Smooth muscle cell (in vitro differentiated cells): ENCODE measurements around the gene ATP9A. TPM values are rescaled to one million over a fixed set of nuclear protein-coding genes. Genes with fewer than 3 reads are reported as not detected.

Experiments
- DNase-seq: peaks from one replicate; lab custom pipeline; 2025; ENCODE audit not compliant: unreplicated experiment; lab: John Stamatoyannopoulos, UW
- H2AFZ ChIP-seq: fragments of 200-600 bp; sonication (generic); 2 replicates; pipeline ENCODE4 v1.6.0; 2016; ENCODE audit warnings: antibody characterized with exemption, low read depth, mild to moderate bottlenecking
- H3F3A ChIP-seq: fragments of 200-600 bp; sonication (generic); 2 replicates; pipeline ENCODE4 v1.6.0; 2017; ENCODE audit warnings: antibody characterized with exemption, low read depth
- H3K27ac ChIP-seq: fragments of 200-600 bp; sonication (generic); 2 replicates; pipeline ENCODE4 v1.5.1; 2016; ENCODE audit warnings: low read depth, mild to moderate bottlenecking
- H3K27me3 ChIP-seq: fragments of 200-600 bp; sonication (generic); 2 replicates; pipeline ENCODE4 v1.6.1; 2016; ENCODE audit warnings: low read depth, mild to moderate bottlenecking
- H3K36me3 ChIP-seq: fragments of 200-600 bp; sonication (generic); 2 replicates; pipeline ENCODE4 v1.5.1; 2016; ENCODE audit warnings: low read depth
- H3K4me1 ChIP-seq: fragments of 200-600 bp; sonication (generic); 2 replicates; pipeline ENCODE4 v1.5.1; 2016; ENCODE audit warnings: low read depth
- H3K4me2 ChIP-seq: fragments of 200-600 bp; sonication (generic); 2 replicates; pipeline ENCODE4 v1.6.0; 2016; ENCODE audit warnings: mild to moderate bottlenecking
- H3K4me3 ChIP-seq: fragments of 200-600 bp; sonication (generic); 2 replicates; pipeline ENCODE4 v1.5.1; 2016; ENCODE audit warnings: mild to moderate bottlenecking
- H3K79me2 ChIP-seq: fragments of 200-600 bp; sonication (generic); 2 replicates; pipeline ENCODE4 v1.6.0; 2016; ENCODE audit warnings: low read depth, mild to moderate bottlenecking
- H3K9ac ChIP-seq: fragments of 200-600 bp; sonication (generic); 2 replicates; pipeline ENCODE4 v1.6.0; 2016; ENCODE audit warnings: low read depth
- H3K9me3 ChIP-seq: fragments of 200-600 bp; sonication (generic); replicated peaks from 2 replicates; pipeline ENCODE4 v1.5.1; 2016; ENCODE audit warnings: low read depth
- H4K20me1 ChIP-seq: fragments of 200-600 bp; sonication (generic); 2 replicates; pipeline ENCODE4 v1.6.0; 2016; ENCODE audit warnings: low read depth
- WGBS: methylation state at CpG from one replicate; pipeline ENCODE4 v1.1.7; 2016; ENCODE audit warnings: low lambda C conversion rate; 5-methylcytosine and 5-hydroxymethylcytosine counted together
- polyA plus RNA-seq: library from polyadenylated mRNA; unstranded; fragments of >200 nt; fragmentation: Nextera tagmentation; extraction: Ambion mirVana; gene quantifications from 2 replicates; pipeline ENCODE4 v1.2.1, GENCODE V29; 2016
- total RNA-seq: library from RNA; depleted of rRNA; stranded (reverse); fragments of >200 nt; gene quantifications from 2 replicates; pipeline ENCODE4 v1.2.3, GENCODE V29; 2014
- TF ChIP-seq, protein P1 (sequence below): fragments of 200-600 bp; sonication (generic); IDR thresholded peaks from 2 replicates; pipeline ENCODE4 v1.5.1; 2017; ENCODE audit warnings: borderline replicate concordance, mild to moderate bottlenecking, antibody characterized with exemption; ENCODE audit not compliant: insufficient read depth, poor library complexity, severe bottlenecking

ATP9A gene
- total and polyA plus RNA-seq, 2 experiments from 2014 or later = 3.4 to 8.0 TPM

DNA sequence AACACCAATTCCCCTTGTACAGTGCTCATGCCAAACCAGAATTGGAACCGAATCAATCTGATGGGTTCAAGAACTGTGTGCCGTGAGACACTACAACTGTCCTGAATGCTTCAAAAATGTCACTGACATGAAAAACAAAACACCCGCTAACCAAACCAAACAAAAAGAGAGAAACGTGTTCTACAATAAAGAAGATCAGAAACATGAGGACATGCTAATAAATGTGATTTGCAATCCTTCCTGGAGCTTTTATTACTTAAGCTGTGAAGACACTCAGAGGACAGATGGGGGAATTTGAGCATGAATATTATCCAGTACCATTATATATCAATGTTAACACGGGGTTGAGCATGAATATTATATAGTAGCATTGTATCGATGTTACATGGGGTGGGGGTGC is 153.5 kb downstream of the ATP9A start:
- Histone ChIP-seq H3K4me2 (no peak overlapping the region), H3K4me1 (no peaks in the 10 kb centered on the region), H3K27me3 (no peaks in the 10 kb centered on the region), H3K4me3 (no peak overlapping the region), H4K20me1 (no peaks in the 10 kb centered on the region), H3K9ac (no peak overlapping the region), H3F3A (no peaks in the 10 kb centered on the region), H2AFZ (no peak overlapping the region), H3K36me3 (no peaks in the 10 kb centered on the region), H3K9me3 (no peaks in the 10 kb centered on the region), H3K79me2 (no peaks in the 10 kb centered on the region), H3K27ac (no peak overlapping the region)
- TF ChIP-seq, protein P1, sequence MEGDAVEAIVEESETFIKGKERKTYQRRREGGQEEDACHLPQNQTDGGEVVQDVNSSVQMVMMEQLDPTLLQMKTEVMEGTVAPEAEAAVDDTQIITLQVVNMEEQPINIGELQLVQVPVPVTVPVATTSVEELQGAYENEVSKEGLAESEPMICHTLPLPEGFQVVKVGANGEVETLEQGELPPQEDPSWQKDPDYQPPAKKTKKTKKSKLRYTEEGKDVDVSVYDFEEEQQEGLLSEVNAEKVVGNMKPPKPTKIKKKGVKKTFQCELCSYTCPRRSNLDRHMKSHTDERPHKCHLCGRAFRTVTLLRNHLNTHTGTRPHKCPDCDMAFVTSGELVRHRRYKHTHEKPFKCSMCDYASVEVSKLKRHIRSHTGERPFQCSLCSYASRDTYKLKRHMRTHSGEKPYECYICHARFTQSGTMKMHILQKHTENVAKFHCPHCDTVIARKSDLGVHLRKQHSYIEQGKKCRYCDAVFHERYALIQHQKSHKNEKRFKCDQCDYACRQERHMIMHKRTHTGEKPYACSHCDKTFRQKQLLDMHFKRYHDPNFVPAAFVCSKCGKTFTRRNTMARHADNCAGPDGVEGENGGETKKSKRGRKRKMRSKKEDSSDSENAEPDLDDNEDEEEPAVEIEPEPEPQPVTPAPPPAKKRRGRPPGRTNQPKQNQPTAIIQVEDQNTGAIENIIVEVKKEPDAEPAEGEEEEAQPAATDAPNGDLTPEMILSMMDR = no peak
- WGBS = 90% methylated on average over 6 of the region's 6 CpGs
- no peak for DNase-seq

DNA sequence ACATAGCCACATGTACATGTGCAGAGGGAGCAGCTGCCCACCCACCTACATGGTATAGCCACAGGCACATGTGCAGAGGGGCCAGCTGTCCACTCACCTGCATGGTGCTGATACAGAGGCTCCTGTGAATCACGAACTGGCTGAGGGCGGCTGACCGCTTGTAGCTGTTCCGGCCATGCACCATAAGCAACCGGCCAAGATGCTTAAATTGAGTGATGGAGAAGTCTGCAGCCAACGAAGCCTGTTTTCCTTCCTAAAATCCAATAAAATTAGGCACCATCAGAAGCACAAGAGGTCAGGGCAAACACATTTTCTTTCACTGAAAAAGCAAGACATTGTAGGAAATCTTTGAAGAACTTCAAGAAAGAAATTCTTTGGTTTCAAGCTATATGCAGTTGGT is 154.6 kb downstream of the ATP9A start:
- no peaks in the 10 kb centered on the region for H4K20me1 ChIP-seq
- H3K27ac ChIP-seq = no peak overlapping the region
- TF ChIP-seq, protein P1 = no peak

DNA sequence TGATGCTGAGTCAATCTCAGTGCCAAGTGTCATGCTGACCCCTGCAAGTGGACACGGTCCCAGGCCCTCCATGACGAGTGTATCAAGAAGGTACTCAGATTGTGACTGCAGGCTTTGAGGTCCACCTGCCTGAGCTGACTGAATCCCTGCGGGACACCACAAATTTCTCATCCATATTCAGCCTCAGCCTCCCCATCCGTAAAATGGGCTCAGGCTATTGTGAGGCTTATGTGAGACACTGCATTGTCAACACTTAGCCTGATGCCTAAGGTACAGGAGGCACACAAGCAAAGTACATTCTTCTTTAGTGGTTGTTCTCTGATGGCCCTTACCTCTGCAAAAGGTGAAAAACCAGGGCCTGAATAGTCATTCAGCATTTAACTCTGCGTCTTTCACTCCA is 155.3 kb downstream of the ATP9A start:
- no peaks in the 10 kb centered on the region for H3K9me3 ChIP-seq
- 97% methylated on average over 5 of the region's 5 CpGs for WGBS
- H3K36me3 ChIP-seq = no peaks in the 10 kb centered on the region
- no peaks in the 10 kb centered on the region for H3F3A ChIP-seq
- H3K27me3 ChIP-seq = no peaks in the 10 kb centered on the region
- no peak overlapping the region for H3K9ac ChIP-seq
- H3K4me2 ChIP-seq = no peak overlapping the region
- no peaks in the 10 kb centered on the region for H3K4me1 ChIP-seq
- TF ChIP-seq, protein P1 = no peak
- no peak for DNase-seq
- no peaks in the 10 kb centered on the region for H3K79me2 ChIP-seq
- no peak overlapping the region for H3K27ac ChIP-seq
- no peaks in the 10 kb centered on the region for H4K20me1 ChIP-seq
- no peak overlapping the region for H2AFZ ChIP-seq
- no peak overlapping the region for H3K4me3 ChIP-seq

More for the DNA sequence above, 154.6 kb downstream of the ATP9A start:
- WGBS = 95% methylated on average over 6 of the region's 6 CpGs
- Histone ChIP-seq H2AFZ (no peak overlapping the region), H3K4me3 (no peak overlapping the region), H3K4me2 (no peak overlapping the region), H3K4me1 (no peaks in the 10 kb centered on the region), H3K79me2 (no peaks in the 10 kb centered on the region), H3K9ac (no peak overlapping the region), H3K9me3 (no peaks in the 10 kb centered on the region), H3K36me3 (no peaks in the 10 kb centered on the region), H3K27me3 (no peaks in the 10 kb centered on the region), H3F3A (no peaks in the 10 kb centered on the region)
- DNase-seq = no peak

DNA sequence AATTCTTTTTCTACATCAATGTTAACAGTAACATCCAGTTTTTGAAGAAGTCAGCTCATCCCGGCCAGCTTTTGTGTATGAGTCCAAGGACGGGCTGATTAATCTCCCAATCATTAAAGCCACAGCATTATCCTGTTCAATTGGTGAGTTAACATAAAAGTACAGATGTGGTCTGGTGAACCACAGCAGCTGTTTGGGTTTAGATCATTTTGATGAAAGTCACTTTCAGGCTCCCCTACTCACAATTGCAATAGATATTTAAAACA is 156.6 kb downstream of the ATP9A start:
- Histone ChIP-seq H3K27ac (no peak overlapping the region), H3K4me2 (no peak overlapping the region), H2AFZ (no peak overlapping the region), H3K4me1 (no peaks in the 10 kb centered on the region), H3K9me3 (no peaks in the 10 kb centered on the region), H4K20me1 (no peaks in the 10 kb centered on the region), H3K36me3 (no peaks in the 10 kb centered on the region), H3K79me2 (no peaks in the 10 kb centered on the region), H3K4me3 (no peak overlapping the region), H3K27me3 (no peaks in the 10 kb centered on the region), H3F3A (no peaks in the 10 kb centered on the region), H3K9ac (no peak overlapping the region)
- DNase-seq = no peak
- TF ChIP-seq, protein P1 = no peak
- WGBS = 69% methylated on average over 2 of the region's 2 CpGs
